Prostate gland (tissue), 2 donors: Measurements from ENCODE around the gene RASA4.
"Not testable (repeated sequence)": the region's sequence is repeated elsewhere in the genome, so short reads cannot be mapped to it uniquely, and the experiment has no call there.

ENCODE experiments used
- POLR2A ChIP-seq: fragments of 450-650 bp; IDR thresholded peaks from one replicate; pipeline ENCODE4 v1.6.1; 2016; ENCODE audit warnings: antibody characterized with exemption, mild to moderate bottlenecking
- POLR2AphosphoS5 ChIP-seq: sonication (generic); formaldehyde crosslinking; IDR thresholded peaks from one replicate; pipeline ENCODE4 v1.6.1; 2017; ENCODE audit warnings: antibody characterized with exemption
- TF ChIP-seq, protein P1 (sequence below), 4 experiments: fragments of 200-600 bp in 2 of 4; fragments of 450-650 bp in 2 of 4; sonication (generic) in 2 of 4; IDR thresholded peaks; 1 replicate in 3 of 4; 2 replicates in 1 of 4; pipeline ENCODE4 v1.5.1; 2016 to 2019; ENCODE audit warnings: antibody characterized with exemption in 4 of 4, mild to moderate bottlenecking in 2 of 4, moderate library complexity in 2 of 4

DNA sequence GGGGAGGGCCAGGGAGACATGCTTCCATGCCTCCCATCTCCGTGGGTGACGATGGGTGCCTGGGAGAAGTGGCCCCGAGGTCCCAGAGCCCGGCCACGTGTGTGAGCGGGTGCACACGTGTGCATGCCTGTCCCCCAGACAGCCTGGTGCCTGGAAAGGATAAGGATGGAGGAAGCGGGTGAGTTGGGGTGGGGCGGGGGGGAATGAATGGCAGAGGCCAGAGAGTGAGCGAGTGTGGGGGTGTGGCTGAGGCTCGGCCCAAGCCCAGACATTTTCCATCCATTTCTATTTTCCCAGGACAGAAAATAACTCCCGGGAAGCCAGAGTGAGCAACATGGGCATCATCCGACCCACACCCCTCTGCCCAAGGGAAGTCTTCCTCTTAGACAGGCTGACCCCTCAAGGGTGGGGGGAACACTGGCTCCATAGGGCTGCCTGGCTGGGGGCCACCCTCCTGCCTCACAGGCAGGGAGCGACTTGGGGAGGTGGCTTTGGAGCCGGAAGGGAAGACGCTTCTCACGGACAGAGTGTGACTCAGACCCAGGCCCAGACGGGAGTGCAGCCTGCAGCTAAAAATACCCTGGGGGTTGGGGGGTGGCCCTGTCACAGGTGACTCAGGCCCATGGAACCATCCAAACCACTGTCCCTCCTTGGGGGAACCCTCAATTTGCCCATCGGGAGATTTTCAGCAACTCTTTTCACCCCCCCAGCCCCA is 12.0 kb downstream of the RASA4 start:
- TF ChIP-seq, protein P1, sequence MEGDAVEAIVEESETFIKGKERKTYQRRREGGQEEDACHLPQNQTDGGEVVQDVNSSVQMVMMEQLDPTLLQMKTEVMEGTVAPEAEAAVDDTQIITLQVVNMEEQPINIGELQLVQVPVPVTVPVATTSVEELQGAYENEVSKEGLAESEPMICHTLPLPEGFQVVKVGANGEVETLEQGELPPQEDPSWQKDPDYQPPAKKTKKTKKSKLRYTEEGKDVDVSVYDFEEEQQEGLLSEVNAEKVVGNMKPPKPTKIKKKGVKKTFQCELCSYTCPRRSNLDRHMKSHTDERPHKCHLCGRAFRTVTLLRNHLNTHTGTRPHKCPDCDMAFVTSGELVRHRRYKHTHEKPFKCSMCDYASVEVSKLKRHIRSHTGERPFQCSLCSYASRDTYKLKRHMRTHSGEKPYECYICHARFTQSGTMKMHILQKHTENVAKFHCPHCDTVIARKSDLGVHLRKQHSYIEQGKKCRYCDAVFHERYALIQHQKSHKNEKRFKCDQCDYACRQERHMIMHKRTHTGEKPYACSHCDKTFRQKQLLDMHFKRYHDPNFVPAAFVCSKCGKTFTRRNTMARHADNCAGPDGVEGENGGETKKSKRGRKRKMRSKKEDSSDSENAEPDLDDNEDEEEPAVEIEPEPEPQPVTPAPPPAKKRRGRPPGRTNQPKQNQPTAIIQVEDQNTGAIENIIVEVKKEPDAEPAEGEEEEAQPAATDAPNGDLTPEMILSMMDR (IDR thresholded peaks at IDR 0.05): not testable (repeated sequence)
- TF ChIP-seq POLR2A, POLR2AphosphoS5: not testable (repeated sequence)
